Pulmonary artery endothelial cell (primary cell): Measurements from ENCODE around the gene MBNL1. TPM values are rescaled to one million over a fixed set of nuclear protein-coding genes. Genes with fewer than 3 reads are reported as not detected.
"Not testable (repeated sequence)": the region's sequence is repeated elsewhere in the genome, so short reads cannot be mapped to it uniquely, and the experiment has no call there.

ENCODE experiments used
- DNase-seq: peaks from one replicate; pipeline ENCODE4 v3.0.0-alpha.2; 2011; ENCODE audit warnings: low read depth, low spot score
- total RNA-seq: library from RNA; depleted of rRNA; stranded (reverse); fragments of >200 nt; gene quantifications from 2 replicates; pipeline ENCODE4 v1.2.3, GENCODE V29; 2014

MBNL1 gene
- total RNA-seq, 1 donor from 2014 or later = 361 TPM

- DNase-seq = not testable (repeated sequence)
These were observed 128.6 kb downstream of the MBNL1 start for GRCh38 chr3:152397348-152397747.

DNA sequence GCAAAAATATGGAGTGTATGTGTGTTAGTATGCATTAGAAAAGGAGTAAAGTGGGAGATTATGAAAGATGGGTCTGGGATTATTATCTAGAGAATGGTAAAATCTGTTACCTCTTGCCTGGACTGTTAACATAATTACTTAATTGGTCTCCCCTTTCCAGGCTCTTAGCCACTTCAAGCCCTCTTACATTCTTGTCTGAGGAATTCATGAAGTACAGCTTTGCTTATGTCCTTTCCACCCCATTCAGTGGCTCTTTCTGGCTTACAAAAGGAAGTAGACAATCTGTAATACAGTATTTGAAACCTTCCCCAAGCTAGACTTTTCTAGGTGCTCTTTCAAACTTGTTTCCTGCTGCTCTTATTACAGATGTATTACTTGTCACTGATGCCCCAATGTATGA, 129.8 kb downstream of the MBNL1 start:
- no peak for DNase-seq

DNA sequence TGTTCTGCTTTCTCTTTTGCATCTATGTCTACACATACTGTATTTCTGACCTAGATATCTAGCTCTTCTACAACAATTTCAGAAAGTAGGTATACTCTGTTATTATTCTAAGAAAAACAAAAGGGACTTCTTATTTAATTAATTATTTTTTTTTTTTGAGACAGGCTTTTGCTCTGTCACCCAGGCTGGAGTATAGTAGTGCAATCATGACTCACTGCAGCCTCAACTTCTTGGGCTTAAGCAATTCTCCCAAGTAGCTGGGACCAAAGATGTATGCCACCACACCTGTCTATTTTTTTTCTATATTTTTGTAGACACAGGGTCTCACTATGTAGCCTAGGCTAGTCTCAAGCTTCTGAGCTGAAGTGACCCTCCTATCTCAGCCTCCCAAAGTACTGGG, 130.6 kb downstream of the MBNL1 start:
- no peak for DNase-seq

GRCh38 chr3:152400887-152401286, 132.2 kb downstream of the MBNL1 start:
- no peak for DNase-seq

DNA sequence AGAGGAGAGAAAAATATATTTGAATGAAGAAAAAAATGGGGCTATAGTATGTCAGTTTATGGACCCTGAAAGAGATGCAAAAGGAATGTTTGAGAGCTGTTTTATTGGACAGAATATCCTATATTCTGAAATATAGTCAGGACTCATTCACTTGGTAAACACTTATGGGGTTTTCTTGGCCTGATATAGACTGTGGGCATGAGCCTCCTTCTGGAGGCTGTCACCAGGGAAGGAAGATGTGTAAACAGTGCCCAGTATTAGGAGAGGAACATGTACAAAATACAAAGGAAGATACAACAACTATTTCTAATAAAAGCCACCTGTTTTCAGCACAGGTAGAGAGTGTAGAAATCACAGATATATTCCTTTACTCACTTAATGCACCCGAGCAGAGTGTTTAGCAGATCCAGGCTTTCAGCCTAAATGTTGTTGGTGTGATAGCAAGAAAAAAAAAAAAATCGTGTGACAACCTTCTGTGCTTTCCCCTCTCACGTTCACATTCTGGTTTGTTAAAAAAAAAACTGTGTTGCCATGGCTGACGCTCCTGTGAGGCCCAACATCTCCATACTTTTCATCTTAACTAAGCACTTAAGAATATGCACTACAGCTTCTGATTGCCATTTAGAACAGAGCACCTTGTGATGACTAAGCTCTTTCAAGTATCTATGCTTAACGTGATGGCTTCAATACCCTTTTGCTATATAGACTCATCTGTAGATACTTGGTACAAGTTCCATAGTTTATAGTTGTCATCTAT, 134.1 kb downstream of the MBNL1 start:
- DNase-seq = no peak

DNA sequence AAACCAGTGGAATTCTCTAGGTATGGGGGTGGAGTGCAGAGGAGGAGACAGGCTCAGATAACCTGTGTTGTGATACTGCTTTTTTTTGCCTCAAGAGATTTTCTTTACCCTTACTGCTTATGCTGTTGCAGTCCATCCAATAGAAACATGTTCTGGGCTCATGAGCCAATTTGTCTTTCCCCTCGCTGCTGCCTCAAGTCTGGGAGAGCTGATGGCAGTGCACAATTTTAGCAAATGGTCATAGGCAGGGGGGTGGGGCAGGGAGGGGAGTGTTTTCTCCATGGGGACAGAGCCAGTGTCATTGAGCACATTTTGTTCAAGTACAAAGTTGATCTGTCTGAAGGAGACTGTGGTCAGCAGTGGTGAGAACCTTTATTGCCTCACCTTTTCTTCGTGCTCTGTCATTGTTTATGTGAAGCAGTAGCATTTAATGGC, 134.9 kb downstream of the MBNL1 start:
- no peak for DNase-seq

GRCh38 chr3:152404976-152405375, 136.2 kb downstream of the MBNL1 start:
- no peak for DNase-seq

DNA sequence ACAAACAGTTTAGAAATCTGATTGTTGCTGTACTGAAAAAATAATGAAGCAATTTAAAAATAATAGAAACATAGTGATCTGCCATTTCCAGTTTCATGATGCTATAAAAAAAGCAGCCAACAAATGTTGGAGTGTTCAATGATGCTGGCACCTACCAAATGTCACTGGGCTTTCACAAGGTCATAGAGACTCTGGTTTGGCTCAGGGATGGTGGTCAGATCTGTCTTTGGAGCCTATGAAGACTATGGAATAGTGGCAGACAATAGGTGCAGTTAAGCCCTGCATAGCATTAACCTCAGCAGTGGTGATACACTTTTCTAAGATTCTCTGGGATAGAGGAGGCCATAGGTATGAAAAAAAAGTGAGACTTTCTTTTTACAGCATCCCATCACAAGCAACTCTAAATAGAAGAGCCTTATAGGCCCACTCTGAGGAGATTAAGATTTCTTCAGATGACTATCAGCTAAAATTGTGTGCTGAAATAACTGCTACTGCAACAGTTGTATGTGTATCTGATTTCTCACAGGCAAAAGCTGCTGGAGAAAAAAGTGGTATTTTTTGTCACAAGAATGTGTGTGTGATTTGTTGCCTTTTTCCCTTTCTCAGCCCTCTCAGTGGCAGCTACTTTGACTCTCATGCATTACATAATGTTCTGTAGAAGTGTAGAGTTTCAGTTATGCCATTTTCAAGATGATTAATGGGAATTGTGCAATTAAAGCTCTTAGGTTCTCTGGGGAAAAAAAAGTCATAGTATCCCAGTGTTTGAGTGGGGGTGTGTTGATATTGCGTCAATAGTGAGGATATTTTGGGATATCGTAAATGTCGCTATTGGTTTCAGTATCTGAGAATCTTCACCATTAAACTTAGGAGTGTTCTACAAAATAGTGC, 137.4 kb downstream of the MBNL1 start:
- no peak for DNase-seq

GRCh38 chr3:152413240-152413639, 144.5 kb downstream of the MBNL1 start:
- DNase-seq = no peak

- DNase-seq = no peak
These were observed 148.3 kb downstream of the MBNL1 start for GRCh38 chr3:152416808-152417580.

DNA sequence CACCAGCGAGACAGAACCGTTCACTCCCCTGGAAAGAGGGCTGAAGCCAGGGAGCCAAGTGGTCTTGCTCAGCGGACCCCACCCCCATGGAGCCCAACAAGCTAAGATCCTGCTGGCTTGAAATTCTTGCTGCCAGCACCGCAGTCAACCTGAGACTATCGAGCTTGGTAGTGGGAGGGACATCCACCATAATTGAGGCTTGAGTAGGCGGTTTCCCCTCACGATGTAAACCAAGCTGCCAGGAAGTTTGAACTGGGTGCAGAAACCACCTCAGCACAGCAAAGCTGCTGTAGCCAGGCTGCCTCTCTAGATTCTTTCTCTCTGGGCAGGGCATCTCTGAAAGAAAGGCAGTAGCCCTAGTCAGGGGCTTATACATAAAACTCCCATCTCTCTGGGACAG, 151.0 kb downstream of the MBNL1 start:
- no peak for DNase-seq

DNA sequence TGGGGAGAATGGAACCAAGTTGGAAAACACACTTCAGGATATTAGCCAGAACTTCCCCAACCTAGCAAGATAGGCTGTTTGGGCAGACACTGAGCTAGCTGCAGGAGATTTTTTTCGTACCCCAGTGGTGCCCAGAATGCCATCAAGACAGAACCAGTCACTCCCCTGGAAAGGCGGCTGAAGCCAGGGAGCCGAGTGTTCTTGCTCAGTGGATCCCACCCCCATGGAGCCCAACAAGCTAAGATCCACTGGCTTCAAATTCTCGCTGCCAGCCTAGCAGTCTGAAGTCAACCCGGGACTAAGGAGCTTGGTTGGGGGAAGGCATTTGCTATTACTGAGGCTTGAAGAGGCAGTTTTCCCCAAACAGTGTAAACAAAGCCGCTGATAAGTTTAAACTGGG, 152.4 kb downstream of the MBNL1 start:
- DNase-seq = no peak

DNA sequence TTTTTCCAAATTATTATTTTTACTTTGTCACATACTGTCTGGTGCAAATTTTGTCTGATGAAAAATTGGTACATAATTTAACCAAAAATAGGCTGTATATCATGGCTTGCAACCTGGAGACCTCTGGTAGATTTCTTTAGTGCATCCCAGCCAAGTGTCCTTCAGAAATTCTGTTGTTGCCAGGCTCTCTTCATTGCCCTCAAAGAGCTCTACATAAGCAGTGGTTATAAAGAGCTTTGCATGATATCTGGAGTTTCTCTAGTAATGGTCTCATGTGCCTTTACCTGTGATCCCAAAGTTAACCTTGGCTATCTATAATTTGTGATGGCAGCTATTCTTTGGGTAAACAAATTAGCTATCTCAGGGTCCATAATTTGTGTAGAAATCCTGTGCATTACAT, 157.7 kb downstream of the MBNL1 start:
- no peak for DNase-seq

DNA sequence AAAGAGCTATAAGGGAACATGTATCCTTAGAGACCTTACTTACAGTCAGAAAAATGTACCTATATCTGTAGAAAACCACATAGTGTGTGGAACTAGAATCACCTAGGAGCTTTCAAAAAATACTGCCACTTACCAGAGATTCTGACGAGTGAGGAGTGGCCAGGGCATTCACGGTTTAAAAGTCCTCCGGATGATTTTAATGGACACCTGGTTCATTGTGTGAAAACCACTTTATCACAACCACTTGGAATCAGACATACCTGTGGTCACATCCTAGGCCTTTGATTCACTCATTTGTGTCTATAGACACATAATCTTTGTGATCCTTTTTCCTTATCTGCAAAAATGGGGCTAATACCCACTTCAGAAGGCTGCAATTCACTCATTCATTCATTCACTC, 159.8 kb downstream of the MBNL1 start:
- no peak for DNase-seq

DNA sequence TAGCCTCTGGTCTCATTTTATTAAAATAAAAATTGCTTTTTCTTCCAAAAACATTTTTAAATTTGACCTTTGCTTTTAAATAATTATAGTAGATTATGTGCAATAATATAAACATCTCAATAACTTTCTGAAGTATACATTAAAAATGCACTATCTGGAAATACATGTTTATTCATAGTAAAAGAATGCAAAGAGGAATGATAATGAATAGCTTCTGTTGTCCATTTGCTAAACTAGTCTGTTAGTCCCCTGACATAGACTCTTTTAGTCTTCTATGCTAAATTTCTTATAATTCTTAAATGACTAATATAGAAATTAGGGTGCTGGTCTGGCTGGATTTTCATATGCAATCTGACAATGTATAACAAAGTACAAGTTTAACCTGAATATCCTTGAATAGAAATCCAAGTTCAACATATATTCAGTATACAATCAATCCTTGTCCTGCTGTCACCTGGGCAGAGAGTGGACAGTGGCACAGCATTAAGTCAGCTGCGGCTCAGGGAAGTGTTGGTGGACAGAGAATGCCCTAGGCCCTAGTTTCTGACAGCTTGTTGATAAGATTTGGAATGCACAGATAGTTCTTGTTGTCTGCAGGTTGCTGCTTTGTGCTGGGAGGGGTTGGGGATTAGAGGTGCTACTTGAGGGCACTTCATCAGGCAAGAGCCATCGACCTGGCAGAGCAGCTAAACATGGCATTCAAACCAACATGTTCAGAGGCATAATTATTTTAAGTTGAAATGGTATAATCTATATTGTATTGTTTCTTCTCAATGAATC, 161.7 kb downstream of the MBNL1 start:
- no peak for DNase-seq

GRCh38 chr3:152434142-152434541, 165.4 kb downstream of the MBNL1 start:
- DNase-seq = no peak

- not testable (repeated sequence) for DNase-seq
These were observed 166.5 kb downstream of the MBNL1 start for GRCh38 chr3:152435210-152435609.

DNA sequence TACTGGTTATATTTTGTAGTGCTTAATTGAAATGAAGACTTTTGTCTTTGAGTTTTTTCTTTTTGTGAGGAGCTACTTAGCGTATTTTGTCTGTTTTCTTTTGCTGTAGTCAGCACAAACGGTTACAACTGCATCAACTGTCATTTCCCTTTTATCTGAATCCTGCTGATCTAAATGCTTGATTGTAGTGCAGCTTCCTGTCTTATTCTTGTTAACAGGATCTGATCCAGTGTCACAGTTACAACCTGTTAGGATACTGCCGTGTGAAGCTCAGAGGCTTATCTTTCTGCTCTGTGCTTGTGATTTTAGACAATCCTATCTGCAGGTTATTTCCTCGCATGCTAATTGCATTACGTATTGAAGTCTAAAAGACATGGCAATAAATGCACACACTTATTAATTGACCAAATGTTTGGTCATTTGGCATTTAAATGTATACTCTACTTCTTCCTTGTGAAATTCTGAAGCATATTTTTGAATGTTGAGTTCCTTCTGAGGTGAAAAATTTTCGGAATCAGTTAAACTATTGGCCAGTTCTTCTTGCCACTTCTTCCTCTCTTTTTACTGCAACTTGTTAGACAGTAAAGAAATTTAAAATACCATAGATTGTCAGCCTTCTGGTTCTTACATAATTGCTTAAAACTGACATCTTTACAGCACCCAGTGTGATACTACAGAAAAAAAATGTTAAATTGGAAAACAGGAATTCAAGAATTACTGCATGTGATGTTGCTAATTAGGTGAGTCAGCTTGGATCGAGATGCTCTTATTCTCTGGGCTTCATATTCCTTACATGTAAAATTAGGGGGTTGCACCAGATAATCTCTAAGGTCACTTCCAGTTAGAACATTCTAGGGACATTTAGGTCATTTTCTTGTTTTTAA, 168.2 kb downstream of the MBNL1 start:
- peak; percentile 8 for DNase-seq

DNA sequence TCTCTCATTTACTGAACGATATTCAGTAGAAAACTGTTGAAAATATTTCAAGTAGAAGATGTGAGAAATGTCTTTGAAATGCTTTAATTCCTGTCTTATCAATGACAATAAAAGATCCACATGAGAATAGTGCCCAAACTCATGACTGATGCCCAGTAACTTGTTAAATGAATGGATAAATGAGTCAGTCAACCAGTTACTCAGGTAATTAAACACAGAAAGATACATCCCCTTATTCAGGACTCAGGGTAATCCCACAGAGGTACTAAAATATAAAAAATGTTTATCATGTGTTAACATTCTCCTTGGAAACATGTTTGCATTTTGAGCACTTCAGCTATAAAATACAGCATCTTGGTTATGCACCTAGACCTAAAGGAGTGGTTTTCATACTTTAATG, 169.5 kb downstream of the MBNL1 start:
- DNase-seq = no peak

- no peak for DNase-seq
These were observed 170.0 kb downstream of the MBNL1 start for GRCh38 chr3:152438706-152439105.
